ENCODE data around the gene SLC27A4.

Gene SLC27A4

DNA sequence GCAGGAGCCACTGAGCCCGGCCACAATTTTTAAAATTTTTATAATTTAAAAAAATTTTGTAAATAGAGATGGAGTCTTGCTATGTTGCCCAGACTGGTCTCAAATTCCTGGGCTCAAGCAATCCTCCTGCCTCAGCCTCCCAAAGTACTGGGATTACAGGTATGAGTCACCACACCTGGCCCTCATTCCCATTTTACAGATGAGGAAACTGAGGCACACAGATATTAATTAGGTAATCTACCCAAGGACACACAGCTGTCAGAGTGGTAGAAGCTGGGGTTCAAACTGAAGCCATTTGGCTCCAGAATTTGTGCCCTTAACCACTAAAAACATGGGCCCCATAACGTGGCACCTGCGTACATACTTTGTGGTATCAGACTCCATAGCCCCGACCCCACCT lies 25.6 kb upstream of the SLC27A4 start:
- Mint-ChIP-seq H3K27me3 (no peaks in the 10 kb centered on the region), H3K4me1 (no peaks in the 10 kb centered on the region), H3K27ac (ENCODE audit: low read depth) (no peak overlapping the region), H3K36me3 (ENCODE audit: insufficient read depth) (peaks cover 24% of the 10 kb centered on the region), H3K9me3 (no peaks in the 10 kb centered on the region), H3K4me3 (no peak overlapping the region)
- no peak for DNase-seq (ENCODE audit: low spot score in 2 of 2)
- ATAC-seq (replicated peaks; ENCODE audit: extremely low read depth, poor library complexity, severe bottlenecking) = no peak

DNA sequence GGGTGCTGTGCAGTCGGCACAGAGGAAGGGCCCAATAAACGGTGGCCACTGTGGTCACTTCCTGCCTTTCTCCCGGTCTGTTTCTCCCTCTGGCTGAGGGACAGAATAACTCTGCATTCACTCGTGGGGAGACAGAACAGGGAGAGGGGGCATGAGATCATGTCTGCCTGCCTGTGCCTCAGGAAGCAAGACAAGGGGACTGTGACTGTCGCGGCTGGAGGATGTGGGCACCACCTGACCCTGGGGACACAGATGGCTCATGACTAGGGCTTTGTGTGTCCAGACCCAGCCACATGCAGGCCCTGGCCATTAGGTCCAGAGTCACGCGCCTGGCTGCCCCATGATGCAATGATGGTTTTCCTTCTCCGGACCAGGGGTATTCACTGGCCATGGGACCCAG lies 23.9 kb upstream of the SLC27A4 start:
- Mint-ChIP-seq H3K9me3 (no peaks in the 10 kb centered on the region), H3K27me3 (no peaks in the 10 kb centered on the region), H3K4me1 (no peaks in the 10 kb centered on the region), H3K27ac (ENCODE audit: low read depth) (no peak overlapping the region), H3K4me3 (no peak overlapping the region), H3K36me3 (ENCODE audit: insufficient read depth) (peaks cover 19% of the 10 kb centered on the region)
- ATAC-seq (replicated peaks; ENCODE audit: extremely low read depth, poor library complexity, severe bottlenecking) = no peak
- no peak for DNase-seq (ENCODE audit: low spot score in 2 of 2)

- Mint-ChIP-seq H3K9me3 (no peaks in the 10 kb centered on the region), H3K27me3 (no peaks in the 10 kb centered on the region), H3K27ac (ENCODE audit: low read depth) (no peak overlapping the region), H3K36me3 (ENCODE audit: insufficient read depth) (peaks cover 22% of the 10 kb centered on the region), H3K4me3 (no peak overlapping the region), H3K4me1 (peaks cover 5% of the 10 kb centered on the region)
- DNase-seq (ENCODE audit: low spot score in 2 of 2) = no peak
- ATAC-seq (replicated peaks; ENCODE audit: extremely low read depth, poor library complexity, severe bottlenecking) = no peak
Observed at GRCh38 chr9:128317629-128318028, 22.7 kb upstream of the SLC27A4 start.

GRCh38 chr9:128321343-128321742 lies 19.0 kb upstream of the SLC27A4 start:
- Mint-ChIP-seq H3K4me1 (peaks cover 20% of the 10 kb centered on the region), H3K9me3 (no peaks in the 10 kb centered on the region), H3K27me3 (no peaks in the 10 kb centered on the region), H3K27ac (ENCODE audit: low read depth) (peak overlapping the region; percentile 93), H3K4me3 (peak overlapping the region; percentile 90), H3K36me3 (ENCODE audit: insufficient read depth) (peaks cover 14% of the 10 kb centered on the region)
- DNase-seq (ENCODE audit: low spot score in 2 of 2) = no peak
- no peak for ATAC-seq (replicated peaks; ENCODE audit: extremely low read depth, poor library complexity, severe bottlenecking)

- peaks cover 15% of the 10 kb centered on the region for H3K36me3 Mint-ChIP-seq (ENCODE audit: insufficient read depth)
- no peaks in the 10 kb centered on the region for H3K27me3 Mint-ChIP-seq
- H3K4me3 Mint-ChIP-seq = peak overlapping the region; percentile 90
- no peaks in the 10 kb centered on the region for H3K9me3 Mint-ChIP-seq
- DNase-seq (ENCODE audit: low spot score in 2 of 2) (no peak), ATAC-seq (replicated peaks; ENCODE audit: extremely low read depth, poor library complexity, severe bottlenecking) (no peak)
- H3K4me1 Mint-ChIP-seq = peaks cover 20% of the 10 kb centered on the region
- H3K27ac Mint-ChIP-seq (ENCODE audit: low read depth) = peak overlapping the region; percentile 93
Observed at GRCh38 chr9:128321879-128322403, 18.4 kb upstream of the SLC27A4 start.

- Mint-ChIP-seq H3K4me3 (peak within 1 kb of the TSS; percentile 90), H3K27ac (ENCODE audit: low read depth) (peak within 1 kb of the TSS; percentile 93), H3K4me1 (peaks cover 20% of the 10 kb centered on the region), H3K27me3 (no peaks in the 10 kb centered on the region), H3K9me3 (no peaks in the 10 kb centered on the region), H3K36me3 (ENCODE audit: insufficient read depth) (peaks cover 16% of the 10 kb centered on the region)
- peak; percentile 91 for ATAC-seq (replicated peaks; ENCODE audit: extremely low read depth, poor library complexity, severe bottlenecking)
- peak; percentile 85 to 91 for DNase-seq (ENCODE audit: low spot score in 2 of 2)
Observed at GRCh38 chr9:128322404-128323211, 17.7 kb upstream of the SLC27A4 start, which contains the start of the genes COQ4 and TRUB2. Gene COQ4 (plus strand): TSS chr9:128322839. CDS start chr9:128322859, 20 bp downstream. Gene TRUB2 (minus strand): TSS chr9:128322447. CDS start chr9:128322408, 39 bp downstream.

GRCh38 chr9:128323212-128323730 lies 17.1 kb upstream of the SLC27A4 start:
- Mint-ChIP-seq H3K27ac (ENCODE audit: low read depth) (peak overlapping the region; percentile 93), H3K27me3 (no peaks in the 10 kb centered on the region), H3K4me1 (peaks cover 20% of the 10 kb centered on the region), H3K4me3 (peak overlapping the region; percentile 90), H3K9me3 (no peaks in the 10 kb centered on the region), H3K36me3 (ENCODE audit: insufficient read depth) (peaks cover 16% of the 10 kb centered on the region)
- ATAC-seq (replicated peaks; ENCODE audit: extremely low read depth, poor library complexity, severe bottlenecking) (peak; percentile 5), DNase-seq (ENCODE audit: low spot score in 2 of 2) (no peak)

- Mint-ChIP-seq H3K4me3 (peak overlapping the region; percentile 90), H3K36me3 (ENCODE audit: insufficient read depth) (peaks cover 16% of the 10 kb centered on the region), H3K4me1 (peaks cover 20% of the 10 kb centered on the region), H3K27me3 (no peaks in the 10 kb centered on the region), H3K9me3 (no peaks in the 10 kb centered on the region), H3K27ac (ENCODE audit: low read depth) (no peak overlapping the region)
- no peak for DNase-seq (ENCODE audit: low spot score in 2 of 2)
- no peak for ATAC-seq (replicated peaks; ENCODE audit: extremely low read depth, poor library complexity, severe bottlenecking)
Observed at GRCh38 chr9:128323791-128324190, 16.5 kb upstream of the SLC27A4 start.

- Mint-ChIP-seq H3K4me1 (peaks cover 20% of the 10 kb centered on the region), H3K4me3 (peak overlapping the region; percentile 90), H3K9me3 (no peaks in the 10 kb centered on the region), H3K27me3 (no peaks in the 10 kb centered on the region), H3K36me3 (ENCODE audit: insufficient read depth) (peaks cover 16% of the 10 kb centered on the region), H3K27ac (ENCODE audit: low read depth) (no peak overlapping the region)
- ATAC-seq (replicated peaks; ENCODE audit: extremely low read depth, poor library complexity, severe bottlenecking) (no peak), DNase-seq (ENCODE audit: low spot score in 2 of 2) (no peak)
Observed at GRCh38 chr9:128324401-128324800, 15.9 kb upstream of the SLC27A4 start.

DNA sequence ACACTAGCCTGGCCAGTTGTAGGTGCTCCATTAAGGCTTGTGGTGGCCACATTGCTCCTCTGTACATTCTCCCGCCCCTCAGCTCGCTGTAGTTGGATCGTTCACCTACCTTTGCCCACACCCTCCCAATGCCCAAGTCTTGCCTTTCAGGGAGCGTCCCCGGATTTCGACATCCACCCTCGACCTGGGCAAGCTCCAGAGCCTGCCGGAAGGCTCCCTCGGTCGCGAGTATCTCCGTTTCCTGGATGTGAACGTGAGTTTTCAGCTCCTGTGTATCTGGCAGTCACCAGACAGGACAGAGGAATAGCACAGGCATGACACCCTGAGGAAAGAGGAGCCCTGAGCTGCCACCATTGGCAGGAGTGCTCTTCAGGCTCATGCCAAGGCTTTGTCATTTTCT lies 14.7 kb upstream of the SLC27A4 start:
- Mint-ChIP-seq H3K4me1 (peaks cover 20% of the 10 kb centered on the region), H3K9me3 (no peaks in the 10 kb centered on the region), H3K27ac (ENCODE audit: low read depth) (no peak overlapping the region), H3K27me3 (no peaks in the 10 kb centered on the region), H3K36me3 (ENCODE audit: insufficient read depth) (peaks cover 16% of the 10 kb centered on the region), H3K4me3 (no peak overlapping the region)
- ATAC-seq (replicated peaks; ENCODE audit: extremely low read depth, poor library complexity, severe bottlenecking) (no peak), DNase-seq (ENCODE audit: low spot score in 2 of 2) (no peak)

GRCh38 chr9:128333451-128333869 lies 6.9 kb upstream of the SLC27A4 start:
- DNase-seq (ENCODE audit: low spot score in 2 of 2) (no peak), ATAC-seq (replicated peaks; ENCODE audit: extremely low read depth, poor library complexity, severe bottlenecking) (no peak)
- no peak overlapping the region for H3K27ac Mint-ChIP-seq (ENCODE audit: low read depth)
- no peaks in the 10 kb centered on the region for H3K27me3 Mint-ChIP-seq
- H3K9me3 Mint-ChIP-seq = no peaks in the 10 kb centered on the region
- H3K4me1 Mint-ChIP-seq = no peaks in the 10 kb centered on the region
- no peaks in the 10 kb centered on the region for H3K36me3 Mint-ChIP-seq (ENCODE audit: insufficient read depth)
- H3K4me3 Mint-ChIP-seq = no peak overlapping the region

DNA sequence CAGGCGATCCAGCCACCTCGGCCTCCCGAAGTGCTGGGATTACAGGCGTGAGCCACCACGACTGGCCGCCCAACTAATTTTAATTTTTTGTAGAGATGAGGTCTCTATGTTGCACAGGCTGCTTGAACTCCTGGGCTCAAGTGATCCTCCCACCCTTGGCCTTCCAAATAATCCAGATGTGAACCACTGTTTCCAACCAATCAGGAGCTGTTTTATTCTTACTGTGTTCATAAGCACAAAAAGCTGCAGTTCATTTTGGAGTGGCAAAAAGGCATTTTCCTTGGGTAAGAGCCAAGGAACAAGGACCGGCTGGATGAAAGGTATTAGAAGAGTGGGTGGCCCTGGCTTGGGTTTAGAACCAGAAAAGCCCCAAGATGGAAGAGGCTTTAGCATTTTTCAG lies 5.2 kb upstream of the SLC27A4 start:
- Mint-ChIP-seq H3K27me3 (no peaks in the 10 kb centered on the region), H3K36me3 (ENCODE audit: insufficient read depth) (peaks cover 1% of the 10 kb centered on the region), H3K4me3 (no peak overlapping the region), H3K4me1 (no peaks in the 10 kb centered on the region), H3K9me3 (no peaks in the 10 kb centered on the region), H3K27ac (ENCODE audit: low read depth) (no peak overlapping the region)
- DNase-seq (ENCODE audit: low spot score in 2 of 2) (no peak), ATAC-seq (replicated peaks; ENCODE audit: extremely low read depth, poor library complexity, severe bottlenecking) (no peak)

DNA sequence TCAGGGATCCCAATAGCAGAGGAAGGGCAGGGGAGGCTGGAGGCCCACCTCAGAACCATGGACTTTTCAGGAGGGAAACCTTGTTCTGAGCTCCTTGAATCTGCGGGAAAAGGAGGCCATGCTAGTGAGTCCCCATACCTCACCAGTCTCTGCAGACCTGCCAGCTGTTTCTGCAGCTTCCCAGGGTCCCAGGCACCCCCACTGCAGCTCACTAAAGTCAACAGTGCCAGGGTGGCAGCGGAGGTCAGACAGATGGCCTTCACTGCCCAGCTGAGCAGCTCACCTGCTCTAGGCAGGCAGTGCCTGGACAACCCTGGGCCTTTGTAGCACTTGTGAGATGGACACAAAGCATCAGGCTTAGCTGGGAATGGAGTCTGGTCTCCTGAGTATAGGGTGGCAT lies 4.4 kb upstream of the SLC27A4 start:
- ATAC-seq (replicated peaks; ENCODE audit: extremely low read depth, poor library complexity, severe bottlenecking) (no peak), DNase-seq (ENCODE audit: low spot score in 2 of 2) (no peak)
- H3K36me3 Mint-ChIP-seq (ENCODE audit: insufficient read depth) = peaks cover 2% of the 10 kb centered on the region
- H3K4me1 Mint-ChIP-seq = no peaks in the 10 kb centered on the region
- H3K27me3 Mint-ChIP-seq = no peaks in the 10 kb centered on the region
- no peaks in the 10 kb centered on the region for H3K9me3 Mint-ChIP-seq
- no peak overlapping the region for H3K27ac Mint-ChIP-seq (ENCODE audit: low read depth)
- H3K4me3 Mint-ChIP-seq = no peak overlapping the region
